Parathyroid adenoma (tissue), 2 donors: ENCODE data around the gene TRUB2.

ENCODE experiments used
- H2AFZ ChIP-seq: fragments of 300-600 bp; sonication (generic); one replicate; pipeline ENCODE4 v1.7.0; 2017; ENCODE audit warnings: antibody characterized with exemption, mild to moderate bottlenecking
- H3K27ac ChIP-seq: fragments of 300-600 bp; sonication (generic); one replicate; pipeline ENCODE4 v1.7.0; 2017
- H3K27me3 ChIP-seq: fragments of 300-600 bp; sonication (generic); one replicate; pipeline ENCODE4 v1.7.0; 2017; ENCODE audit warnings: low read length; ENCODE audit not compliant: control insufficient read depth, insufficient read depth
- H3K36me3 ChIP-seq: fragments of 300-600 bp; sonication (generic); one replicate; pipeline ENCODE4 v1.7.0; 2017; ENCODE audit warnings: low read length; ENCODE audit not compliant: control insufficient read depth, insufficient read depth
- H3K4me1 ChIP-seq: fragments of 300-600 bp; sonication (generic); one replicate; pipeline ENCODE4 v1.7.0; 2017; ENCODE audit warnings: control low read depth
- H3K4me2 ChIP-seq: fragments of 300-600 bp; sonication (generic); one replicate; pipeline ENCODE4 v1.7.0; 2017; ENCODE audit warnings: low read length
- H3K4me3 ChIP-seq: fragments of 300-600 bp; sonication (generic); one replicate; pipeline ENCODE4 v1.7.0; 2017; ENCODE audit warnings: low read depth, low read length
- H3K79me2 ChIP-seq: fragments of 300-600 bp; sonication (generic); one replicate; pipeline ENCODE4 v1.7.0; 2017; ENCODE audit warnings: control low read depth
- H3K9ac ChIP-seq: fragments of 300-600 bp; sonication (generic); one replicate; pipeline ENCODE4 v1.7.0; 2017; ENCODE audit warnings: mild to moderate bottlenecking
- H3K9me3 ChIP-seq: fragments of 300-600 bp; sonication (generic); one replicate; pipeline ENCODE4 v1.7.0; 2017; ENCODE audit warnings: low read length; ENCODE audit not compliant: control insufficient read depth
- CTCF ChIP-seq: fragments of 300-600 bp; sonication (generic); IDR thresholded peaks from one replicate; pipeline ENCODE4 v1.7.0; 2017; ENCODE audit warnings: antibody characterized with exemption, mild to moderate bottlenecking
- donor health status: primary hyperparathyroidism.

The TRUB2 gene

DNA sequence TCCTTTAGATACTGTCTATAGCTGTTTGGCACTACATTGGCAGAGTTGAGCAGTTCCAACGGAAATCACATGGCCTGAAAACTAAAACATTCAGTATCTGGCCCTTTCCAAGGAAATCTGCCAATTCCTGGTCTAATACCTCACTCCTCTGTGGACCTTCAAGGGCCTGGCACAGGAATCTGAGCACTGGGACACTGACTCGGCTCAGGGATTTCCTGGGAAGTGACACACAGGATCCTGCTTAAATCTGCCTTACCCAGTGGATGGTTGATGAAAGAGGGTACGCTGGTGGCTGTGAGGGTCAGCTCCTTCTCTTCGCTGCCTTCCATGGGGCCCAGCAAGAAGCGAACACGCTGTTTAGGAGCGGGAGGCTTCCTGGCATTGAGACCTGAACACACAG is 904 bp downstream of the TRUB2 start:
- no peak for TF ChIP-seq CTCF
- no peak overlapping the region for H3K27ac ChIP-seq

GRCh38 chr9:128317629-128318028 is 4.6 kb downstream of the TRUB2 start:
- Histone ChIP-seq H3K4me2 (no peak overlapping the region), H2AFZ (no peak overlapping the region), H3K36me3 (no peaks in the 10 kb centered on the region), H3K9me3 (no peaks in the 10 kb centered on the region), H3K27me3 (no peaks in the 10 kb centered on the region), H3K4me3 (no peak overlapping the region), H3K9ac (no peak overlapping the region), H3K4me1 (peaks cover 2% of the 10 kb centered on the region), H3K27ac (no peak overlapping the region), H3K79me2 (no peaks in the 10 kb centered on the region)
- TF ChIP-seq CTCF = no peak

More for the DNA sequence above, 904 bp downstream of the TRUB2 start:
- Histone ChIP-seq H3K79me2 (peaks cover 8% of the 10 kb centered on the region), H3K27me3 (no peaks in the 10 kb centered on the region), H3K4me1 (peaks cover 2% of the 10 kb centered on the region), H2AFZ (no peak overlapping the region), H3K4me3 (peak overlapping the region; percentile 98), H3K9ac (no peak overlapping the region), H3K36me3 (no peaks in the 10 kb centered on the region), H3K9me3 (no peaks in the 10 kb centered on the region), H3K4me2 (peak overlapping the region; percentile 75)

GRCh38 chr9:128316421-128316820 is 5.8 kb downstream of the TRUB2 start:
- H3K4me1 ChIP-seq = peaks cover under 1% of the 10 kb centered on the region
- TF ChIP-seq CTCF = no peak
- H3K36me3 ChIP-seq = no peaks in the 10 kb centered on the region
- H3K4me3 ChIP-seq = no peak overlapping the region
- H3K27ac ChIP-seq = no peak overlapping the region
- no peak overlapping the region for H3K4me2 ChIP-seq
- H2AFZ ChIP-seq = no peak overlapping the region
- no peaks in the 10 kb centered on the region for H3K27me3 ChIP-seq
- H3K9me3 ChIP-seq = no peaks in the 10 kb centered on the region
- H3K9ac ChIP-seq = no peak overlapping the region
- H3K79me2 ChIP-seq = no peaks in the 10 kb centered on the region

GRCh38 chr9:128314697-128315096 is 7.5 kb downstream of the TRUB2 start:
- Histone ChIP-seq H3K9me3 (no peaks in the 10 kb centered on the region), H3K4me3 (no peak overlapping the region), H3K9ac (no peak overlapping the region), H3K79me2 (no peaks in the 10 kb centered on the region), H3K4me1 (no peaks in the 10 kb centered on the region), H2AFZ (no peak overlapping the region), H3K4me2 (no peak overlapping the region), H3K27me3 (no peaks in the 10 kb centered on the region), H3K36me3 (no peaks in the 10 kb centered on the region), H3K27ac (no peak overlapping the region)
- TF ChIP-seq CTCF = no peak

DNA sequence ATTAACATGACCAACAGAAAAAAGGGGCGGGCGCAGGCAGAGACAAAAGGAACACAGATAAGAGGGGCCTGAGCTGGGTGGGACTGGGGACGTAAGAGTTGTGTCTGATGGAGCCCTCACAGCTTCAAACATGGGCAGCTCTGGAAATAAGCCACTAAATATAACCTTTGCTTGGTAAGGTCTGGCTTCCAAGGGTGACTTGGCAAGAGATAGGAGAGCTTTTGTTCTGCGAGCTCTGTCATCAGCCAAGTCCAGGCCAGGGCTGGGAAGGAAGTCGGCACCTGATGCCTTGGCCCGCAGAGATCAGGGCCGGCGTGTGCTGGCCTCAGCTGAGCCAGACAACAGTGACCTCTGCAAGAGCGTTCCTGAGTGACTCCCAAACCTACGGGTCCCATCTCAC is 11.8 kb downstream of the TRUB2 start:
- no peak overlapping the region for H3K4me2 ChIP-seq
- H3K79me2 ChIP-seq = no peaks in the 10 kb centered on the region
- no peak overlapping the region for H2AFZ ChIP-seq
- H3K9me3 ChIP-seq = no peaks in the 10 kb centered on the region
- TF ChIP-seq CTCF = no peak
- H3K4me1 ChIP-seq = no peaks in the 10 kb centered on the region
- no peaks in the 10 kb centered on the region for H3K36me3 ChIP-seq
- no peak overlapping the region for H3K9ac ChIP-seq
- no peaks in the 10 kb centered on the region for H3K27me3 ChIP-seq
- no peak overlapping the region for H3K27ac ChIP-seq
- no peak overlapping the region for H3K4me3 ChIP-seq
